ENCODE results near the gene GRPEL2. TPM values are rescaled to one million over a fixed set of nuclear protein-coding genes. Genes with fewer than 3 reads are reported as not detected.

The GRPEL2 gene
- total RNA-seq, 1 donor from 2014 or later: 15.1 TPM

- no peak overlapping the region for H3K4me3 ChIP-seq
- DNase-seq: no peak
- H3K27ac ChIP-seq: peak overlapping the region; percentile 84
- peaks cover 46% of the 10 kb centered on the region for H3K4me1 ChIP-seq
- intact Hi-C loops (cut with DNase I): no loop called here
- no peaks in the 10 kb centered on the region for H3K36me3 ChIP-seq
- H3K9me3 ChIP-seq: no peaks in the 10 kb centered on the region
- no peak for TF ChIP-seq CTCF (IDR thresholded peaks at IDR 0.05)
- no peak for ATAC-seq
- no peaks in the 10 kb centered on the region for H3K27me3 ChIP-seq (ENCODE audit: low read depth)
These were observed 44.9 kb upstream of the GRPEL2 start for GRCh38 chr5:149300441-149300840.

GRCh38 chr5:149301049-149301743 is 44.1 kb upstream of the GRPEL2 start:
- no peak overlapping the region for H3K4me3 ChIP-seq
- H3K9me3 ChIP-seq: no peaks in the 10 kb centered on the region
- H3K4me1 ChIP-seq: peaks cover 46% of the 10 kb centered on the region
- H3K27me3 ChIP-seq (ENCODE audit: low read depth): no peaks in the 10 kb centered on the region
- H3K36me3 ChIP-seq: no peaks in the 10 kb centered on the region
- no peak for DNase-seq
- ATAC-seq: no peak
- intact Hi-C loops (cut with DNase I): no loop called here
- H3K27ac ChIP-seq: peak overlapping the region; percentile 3
- TF ChIP-seq CTCF (IDR thresholded peaks at IDR 0.05): no peak

GRCh38 chr5:149301744-149302380 is 43.4 kb upstream of the GRPEL2 start:
- no peak for TF ChIP-seq CTCF (IDR thresholded peaks at IDR 0.05)
- H3K4me3 ChIP-seq: no peak overlapping the region
- H3K27ac ChIP-seq: no peak overlapping the region
- H3K4me1 ChIP-seq: peaks cover 46% of the 10 kb centered on the region
- ATAC-seq (no peak), DNase-seq (no peak)
- intact Hi-C loops (cut with DNase I): no loop called here
- no peaks in the 10 kb centered on the region for H3K9me3 ChIP-seq
- no peaks in the 10 kb centered on the region for H3K36me3 ChIP-seq
- no peaks in the 10 kb centered on the region for H3K27me3 ChIP-seq (ENCODE audit: low read depth)

GRCh38 chr5:149302641-149303040 is 42.7 kb upstream of the GRPEL2 start:
- intact Hi-C loops (cut with DNase I): no loop called here
- Histone ChIP-seq H3K27me3 (ENCODE audit: low read depth) (no peaks in the 10 kb centered on the region), H3K9me3 (no peaks in the 10 kb centered on the region), H3K4me1 (peaks cover 39% of the 10 kb centered on the region), H3K36me3 (no peaks in the 10 kb centered on the region), H3K27ac (no peak overlapping the region), H3K4me3 (no peak overlapping the region)
- ATAC-seq (no peak), DNase-seq (no peak)
- TF ChIP-seq CTCF (IDR thresholded peaks at IDR 0.05): no peak

GRCh38 chr5:149303210-149303609 is 42.1 kb upstream of the GRPEL2 start:
- no peak overlapping the region for H3K4me3 ChIP-seq

More at GRCh38 chr5:149303210-149303609, 42.1 kb upstream of the GRPEL2 start:
- DNase-seq (no peak), ATAC-seq (no peak)
- H3K27ac ChIP-seq: no peak overlapping the region
- H3K9me3 ChIP-seq: no peaks in the 10 kb centered on the region
- intact Hi-C loops (cut with DNase I): no loop called here
- peaks cover 37% of the 10 kb centered on the region for H3K4me1 ChIP-seq
- no peaks in the 10 kb centered on the region for H3K27me3 ChIP-seq (ENCODE audit: low read depth)
- H3K36me3 ChIP-seq: no peaks in the 10 kb centered on the region
- TF ChIP-seq CTCF (IDR thresholded peaks at IDR 0.05): no peak
